Stimulated activated CD4-positive, alpha-beta T cell treated with anti-CD3 and anti-CD28 coated beads, Interleukin-4, amount 100 ng/mL, for 4 hours (primary cell): ENCODE measurements around the gene PITX1.

Experiments
- DNase-seq, 2 experiments: peaks; one replicate each; pipeline ENCODE4 v3.0.0-alpha.2; 2020

PITX1 gene

GRCh38 chr5:135040333-135041144, 6.5 kb upstream of the PITX1 start:
- no peak for DNase-seq

GRCh38 chr5:135040034-135040332, 6.0 kb upstream of the PITX1 start:
- no peak for DNase-seq

GRCh38 chr5:135039271-135040033, 5.4 kb upstream of the PITX1 start:
- no peak for DNase-seq

GRCh38 chr5:135038813-135039270, 4.8 kb upstream of the PITX1 start:
- DNase-seq: no peak

- DNase-seq: no peak
Measured at GRCh38 chr5:135038205-135038812, 4.3 kb upstream of the PITX1 start.

- no peak for DNase-seq
Measured at GRCh38 chr5:135037519-135038204, 3.6 kb upstream of the PITX1 start.

- DNase-seq: no peak
Measured at GRCh38 chr5:135036405-135036804, 2.4 kb upstream of the PITX1 start.

GRCh38 chr5:135035678-135036030, 1.6 kb upstream of the PITX1 start:
- DNase-seq: no peak

- DNase-seq: no peak
Measured at GRCh38 chr5:135034963-135035677, 1.1 kb upstream of the PITX1 start.

GRCh38 chr5:135034236-135034962, 371 bp upstream of the PITX1 start:
- DNase-seq: peak; percentile 41 to 55

- peak in 1 of 2 experiments; percentile 27 for DNase-seq
Measured at GRCh38 chr5:135032999-135033861, 798 bp downstream of the PITX1 start.

- DNase-seq: no peak
Measured at GRCh38 chr5:135032695-135032998, 1.4 kb downstream of the PITX1 start.

- DNase-seq: no peak
Measured at GRCh38 chr5:135031813-135032694, 2.0 kb downstream of the PITX1 start.

- no peak for DNase-seq
Measured at GRCh38 chr5:135030956-135031812, 2.8 kb downstream of the PITX1 start.

GRCh38 chr5:135030123-135030955, 3.7 kb downstream of the PITX1 start:
- DNase-seq: no peak

GRCh38 chr5:135029477-135030122, 4.4 kb downstream of the PITX1 start:
- DNase-seq: no peak

GRCh38 chr5:135028791-135029476, 5.1 kb downstream of the PITX1 start:
- no peak for DNase-seq
